Mononuclear cell (primary cell): ENCODE measurements around the gene SPRY2. TPM values are rescaled to one million over a fixed set of nuclear protein-coding genes. Genes with fewer than 3 reads are reported as not detected.

ENCODE experiments used
- H3K27me3 ChIP-seq: 2 replicates; pipeline ENCODE4 v1.6.0; 2011; ENCODE audit warnings: low read length, control low read depth; ENCODE audit not compliant: insufficient read depth
- H3K4me1 ChIP-seq: 2 replicates; pipeline ENCODE4 v1.5.1; 2011; ENCODE audit warnings: mild to moderate bottlenecking, low read length, control low read depth; ENCODE audit not compliant: insufficient read depth
- H3K4me3 ChIP-seq: 2 replicates; pipeline ENCODE4 v1.5.1; 2011; ENCODE audit warnings: mild to moderate bottlenecking, low read length, moderate library complexity
- H3K9me3 ChIP-seq: 2 replicates; pipeline ENCODE4 v1.5.1; 2011; ENCODE audit warnings: low read depth, mild to moderate bottlenecking, control low read depth, low read length
- total RNA-seq: library from RNA; depleted of rRNA; stranded (reverse); fragments of >200 nt; gene quantifications from one replicate; pipeline ENCODE4 v1.2.3, GENCODE V29; 2012

Gene SPRY2
- total RNA-seq, 1 donor, result 3.1 TPM

- Histone ChIP-seq H3K9me3 (no peaks in the 10 kb centered on the region), H3K4me3 (peak overlapping the region; percentile 37), H3K4me1 (peaks cover 43% of the 10 kb centered on the region), H3K27me3 (peaks cover 10% of the 10 kb centered on the region)
Observed at GRCh38 chr13:80339912-80340650, 845 bp downstream of the SPRY2 start.

DNA sequence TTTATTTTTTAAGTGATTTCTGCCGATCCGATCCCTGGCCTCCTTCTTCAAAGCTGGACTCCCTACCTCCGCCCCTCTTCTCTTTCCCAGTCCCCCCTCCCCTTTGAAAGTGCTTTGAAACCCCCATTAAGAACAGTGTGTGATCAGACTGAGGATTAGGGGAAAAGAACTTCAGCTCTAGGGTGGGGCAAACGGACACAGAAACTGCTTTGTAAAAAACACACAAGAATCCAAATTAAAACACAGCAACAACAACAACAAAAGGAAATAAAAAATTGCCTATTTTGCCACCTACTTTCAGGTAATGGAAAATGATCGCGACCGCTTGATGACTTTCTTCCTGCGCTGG lies 1.4 kb downstream of the SPRY2 start:
- Histone ChIP-seq H3K4me1 (peaks cover 43% of the 10 kb centered on the region), H3K4me3 (peak overlapping the region; percentile 37), H3K27me3 (peaks cover 10% of the 10 kb centered on the region), H3K9me3 (no peaks in the 10 kb centered on the region)

DNA sequence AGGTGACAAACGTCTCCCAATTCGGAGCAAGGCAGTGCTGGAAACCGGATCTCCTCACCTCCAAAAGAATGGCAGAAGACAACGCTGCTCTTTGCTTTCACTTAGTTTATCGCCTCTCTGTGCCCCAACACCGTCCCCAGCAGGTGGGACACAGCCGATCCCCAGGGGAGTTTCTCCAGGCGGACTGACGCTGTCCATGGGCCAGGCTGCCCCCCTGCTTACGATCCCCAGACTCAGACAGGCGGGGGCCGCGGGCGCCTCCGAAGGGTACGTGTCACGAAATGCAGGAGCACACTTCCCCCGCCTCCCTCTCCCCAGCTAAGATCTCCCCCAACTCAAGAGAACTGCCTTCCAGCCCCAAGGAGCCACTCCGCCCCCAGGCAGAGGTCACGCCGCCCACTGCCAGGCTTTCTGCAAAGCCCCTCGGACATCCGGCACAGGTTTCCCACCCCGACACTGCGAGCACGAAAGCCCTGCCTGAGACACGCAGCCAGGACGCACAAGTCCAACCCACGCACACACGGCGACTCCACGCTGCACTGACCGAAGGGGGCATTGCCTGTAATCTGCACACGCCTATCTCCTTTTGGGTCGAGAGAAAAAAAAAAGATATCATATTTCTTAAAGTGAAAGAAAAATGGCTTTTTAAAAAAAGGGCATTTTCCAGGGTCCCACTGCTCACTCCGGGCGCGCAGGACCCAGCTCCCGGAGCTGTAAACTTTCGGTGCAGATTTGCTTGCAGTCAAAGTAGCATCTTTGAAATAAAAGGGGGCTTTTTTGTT lies 2.0 kb downstream of the SPRY2 start:
- Histone ChIP-seq H3K9me3 (no peaks in the 10 kb centered on the region), H3K4me1 (peaks cover 43% of the 10 kb centered on the region), H3K4me3 (peak overlapping the region; percentile 37), H3K27me3 (peaks cover 9% of the 10 kb centered on the region)

DNA sequence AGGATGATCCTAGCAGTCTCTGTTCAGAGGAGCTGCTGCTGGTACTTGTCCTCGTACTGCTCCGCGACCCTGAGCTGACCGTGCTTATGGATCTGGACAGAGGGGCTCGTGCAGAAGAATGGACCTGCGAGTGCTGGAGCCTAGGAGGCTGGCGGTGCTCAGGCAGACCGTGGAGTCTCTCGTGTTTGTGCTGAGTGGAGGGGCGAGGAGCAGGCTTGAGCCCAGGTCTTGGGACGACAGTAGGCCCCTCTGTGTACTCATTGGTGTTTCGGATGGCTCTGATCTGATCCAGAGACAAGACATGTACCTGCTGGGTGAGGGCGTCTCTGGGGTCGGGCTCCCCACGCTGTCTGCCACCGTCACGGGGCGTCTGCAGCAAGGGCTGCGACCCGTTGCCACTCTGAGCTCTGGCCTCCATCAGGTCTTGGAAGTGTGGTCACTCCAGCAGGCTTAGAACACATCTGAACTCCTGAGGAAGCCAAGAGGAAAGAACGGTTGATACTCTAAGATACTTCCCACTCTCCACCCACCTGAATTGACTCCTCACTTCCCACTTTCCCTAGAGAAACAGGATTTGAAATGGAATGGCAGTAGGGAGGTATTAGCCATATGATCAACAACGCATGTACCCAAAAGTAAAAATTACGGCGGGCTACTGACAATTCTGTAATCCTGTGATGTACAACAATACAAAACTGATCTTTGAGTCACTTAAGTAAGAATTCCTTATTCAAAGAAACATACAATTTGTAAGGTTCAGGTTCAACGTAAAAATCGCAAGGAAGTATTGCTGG lies 3.4 kb downstream of the SPRY2 start:
- Histone ChIP-seq H3K4me3 (no peak overlapping the region), H3K27me3 (peaks cover 4% of the 10 kb centered on the region), H3K4me1 (peaks cover 35% of the 10 kb centered on the region), H3K9me3 (no peaks in the 10 kb centered on the region)

- Histone ChIP-seq H3K4me1 (peaks cover 28% of the 10 kb centered on the region), H3K27me3 (no peaks in the 10 kb centered on the region), H3K9me3 (no peaks in the 10 kb centered on the region), H3K4me3 (no peak overlapping the region)
Observed at GRCh38 chr13:80336776-80337287, 4.1 kb downstream of the SPRY2 start.

DNA sequence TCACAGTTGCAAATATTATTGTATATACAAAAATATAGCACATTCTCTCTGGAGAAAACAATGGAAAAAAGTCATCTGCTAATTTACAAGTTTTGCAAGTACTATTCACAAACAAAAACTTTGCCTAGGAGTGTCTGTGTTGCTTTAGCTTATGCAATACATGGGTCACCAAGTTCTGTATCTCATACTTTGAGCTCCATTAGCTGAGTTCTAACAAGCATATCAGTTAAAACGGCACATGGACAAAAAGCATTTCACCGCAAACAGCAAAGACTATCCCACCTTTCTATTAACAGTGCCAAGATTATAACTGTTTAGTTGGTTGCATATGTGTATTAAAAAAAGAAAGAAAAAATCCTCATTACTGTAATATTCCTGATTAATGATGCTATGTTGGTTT lies 4.6 kb downstream of the SPRY2 start:
- Histone ChIP-seq H3K4me3 (no peak overlapping the region), H3K4me1 (peaks cover 25% of the 10 kb centered on the region), H3K27me3 (no peaks in the 10 kb centered on the region), H3K9me3 (no peaks in the 10 kb centered on the region)

- no peaks in the 10 kb centered on the region for H3K27me3 ChIP-seq
- no peak overlapping the region for H3K4me3 ChIP-seq
- H3K4me1 ChIP-seq, result peaks cover 12% of the 10 kb centered on the region
- no peaks in the 10 kb centered on the region for H3K9me3 ChIP-seq
Observed at GRCh38 chr13:80334597-80335260, 6.2 kb downstream of the SPRY2 start.

GRCh38 chr13:80331984-80332383 lies 8.9 kb downstream of the SPRY2 start:
- no peaks in the 10 kb centered on the region for H3K9me3 ChIP-seq
- no peak overlapping the region for H3K4me3 ChIP-seq
- no peaks in the 10 kb centered on the region for H3K27me3 ChIP-seq
- H3K4me1 ChIP-seq, result no peaks in the 10 kb centered on the region

- H3K4me1 ChIP-seq, result no peaks in the 10 kb centered on the region
- no peaks in the 10 kb centered on the region for H3K27me3 ChIP-seq
- no peaks in the 10 kb centered on the region for H3K9me3 ChIP-seq
- H3K4me3 ChIP-seq, result no peak overlapping the region
Observed at GRCh38 chr13:80329250-80329649, 11.7 kb downstream of the SPRY2 start.

- no peaks in the 10 kb centered on the region for H3K9me3 ChIP-seq
- no peaks in the 10 kb centered on the region for H3K27me3 ChIP-seq
- H3K4me1 ChIP-seq, result no peaks in the 10 kb centered on the region
- no peak overlapping the region for H3K4me3 ChIP-seq
Observed at GRCh38 chr13:80319004-80319403, 21.9 kb downstream of the SPRY2 start.

- Histone ChIP-seq H3K4me3 (no peak overlapping the region), H3K27me3 (no peaks in the 10 kb centered on the region), H3K9me3 (no peaks in the 10 kb centered on the region), H3K4me1 (no peaks in the 10 kb centered on the region)
Observed at GRCh38 chr13:80314711-80315653, 25.9 kb downstream of the SPRY2 start.

DNA sequence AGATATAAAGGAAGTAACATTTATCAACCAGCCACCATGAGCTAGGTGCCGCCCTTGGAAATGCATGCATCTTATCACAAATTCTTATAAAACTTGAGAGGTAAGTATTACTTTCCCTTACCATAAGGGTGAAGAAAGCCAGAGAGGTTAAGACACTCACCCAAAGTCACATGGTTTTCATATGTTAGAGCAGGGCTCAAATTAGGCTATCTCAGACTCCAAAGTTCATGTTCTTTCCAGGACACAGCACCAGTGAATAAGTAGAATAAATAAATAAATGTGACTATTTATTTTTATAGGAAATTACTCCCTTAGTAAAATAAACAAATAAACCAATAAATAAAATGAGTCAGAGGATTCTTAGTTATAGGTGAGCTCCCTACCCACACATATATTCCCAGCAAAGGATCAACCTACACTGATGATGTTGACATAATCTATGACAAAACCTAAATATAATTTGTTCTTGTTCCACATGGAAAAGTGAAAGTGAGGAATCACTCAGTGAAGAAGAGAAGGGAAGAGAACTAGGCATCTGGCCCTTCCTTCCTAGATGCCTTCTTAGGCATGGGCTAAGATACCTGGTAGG lies 27.2 kb downstream of the SPRY2 start:
- Histone ChIP-seq H3K4me3 (no peak overlapping the region), H3K9me3 (no peaks in the 10 kb centered on the region), H3K27me3 (no peaks in the 10 kb centered on the region), H3K4me1 (no peaks in the 10 kb centered on the region)

- no peak overlapping the region for H3K4me3 ChIP-seq
Observed at GRCh38 chr13:80312967-80313366, 28.0 kb downstream of the SPRY2 start.

More at GRCh38 chr13:80312967-80313366, 28.0 kb downstream of the SPRY2 start:
- Histone ChIP-seq H3K9me3 (no peaks in the 10 kb centered on the region), H3K4me1 (no peaks in the 10 kb centered on the region), H3K27me3 (no peaks in the 10 kb centered on the region)
